GM12892 (cell line): ENCODE data around the gene PPM1M.

Source experiments
- POLR2A ChIP-seq: IDR thresholded peaks from 2 replicates; pipeline ENCODE4 v1.6.1; 2011; ENCODE audit warnings: low read depth, low read length, control low read depth
- POLR2AphosphoS5 ChIP-seq: IDR thresholded peaks from 2 replicates; pipeline ENCODE4 v1.6.1; 2011; ENCODE audit warnings: low read depth, low read length, control low read depth
- TAF1 ChIP-seq: IDR thresholded peaks from 2 replicates; pipeline ENCODE4 v1.6.1; 2011; ENCODE audit warnings: low read depth, mild to moderate bottlenecking, control low read depth, low read length, borderline replicate concordance

GRCh38 chr3:52247409-52248164 is 2.0 kb downstream of the PPM1M start:
- no peak for TF ChIP-seq POLR2AphosphoS5
- no peak for TF ChIP-seq POLR2A
- no peak for TF ChIP-seq TAF1
